SW 1271 (cell line): ENCODE results near the gene SLX1A.
"Not testable (repeated sequence)": the region's sequence is repeated elsewhere in the genome, so short reads cannot be mapped to it uniquely, and the experiment has no call there.

Source experiments
- DNase-seq, 2 experiments: peaks; one replicate each; lab custom pipeline; 2025; lab: John Stamatoyannopoulos, UW

SLX1A gene

DNA sequence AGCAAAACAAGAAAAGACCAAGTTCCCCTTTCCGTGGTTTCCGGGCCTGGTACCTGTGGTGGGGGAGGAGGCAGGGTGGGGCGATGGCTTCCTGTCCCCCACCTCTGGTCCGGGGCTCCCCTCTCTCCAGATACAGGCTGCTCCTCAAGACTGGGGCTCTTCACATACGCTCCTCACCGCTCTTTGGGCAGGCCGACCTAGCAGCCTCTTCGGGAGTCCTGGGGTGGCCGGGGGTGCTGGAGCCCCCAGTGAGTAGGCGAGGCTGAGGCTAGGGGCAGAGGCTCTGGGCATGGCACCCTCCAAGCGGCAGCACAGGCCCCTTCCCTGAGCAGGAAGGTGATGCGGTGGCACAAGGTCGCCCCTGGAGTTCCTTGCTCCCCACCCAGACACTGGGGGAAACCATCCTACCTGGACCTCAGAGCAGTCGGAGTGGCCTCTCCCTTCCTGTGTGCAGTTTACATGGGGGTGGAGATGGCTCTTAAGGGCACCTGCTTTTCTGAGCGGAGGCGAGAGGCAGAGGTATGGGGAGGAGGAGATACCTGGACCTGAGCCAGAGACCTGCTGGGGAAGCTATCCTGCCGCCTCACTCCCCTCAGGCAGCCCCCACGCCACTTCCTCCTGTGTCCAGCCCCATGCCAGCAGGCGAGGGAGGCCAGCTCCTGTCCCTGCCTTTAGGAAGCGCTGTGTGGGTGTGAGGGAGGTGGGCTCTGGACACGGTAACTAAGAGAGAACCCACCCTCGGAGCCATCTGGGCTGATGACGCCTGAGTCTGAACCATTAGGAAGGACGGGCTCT, 9.4 kb upstream of the SLX1A start:
- DNase-seq = no peak

DNA sequence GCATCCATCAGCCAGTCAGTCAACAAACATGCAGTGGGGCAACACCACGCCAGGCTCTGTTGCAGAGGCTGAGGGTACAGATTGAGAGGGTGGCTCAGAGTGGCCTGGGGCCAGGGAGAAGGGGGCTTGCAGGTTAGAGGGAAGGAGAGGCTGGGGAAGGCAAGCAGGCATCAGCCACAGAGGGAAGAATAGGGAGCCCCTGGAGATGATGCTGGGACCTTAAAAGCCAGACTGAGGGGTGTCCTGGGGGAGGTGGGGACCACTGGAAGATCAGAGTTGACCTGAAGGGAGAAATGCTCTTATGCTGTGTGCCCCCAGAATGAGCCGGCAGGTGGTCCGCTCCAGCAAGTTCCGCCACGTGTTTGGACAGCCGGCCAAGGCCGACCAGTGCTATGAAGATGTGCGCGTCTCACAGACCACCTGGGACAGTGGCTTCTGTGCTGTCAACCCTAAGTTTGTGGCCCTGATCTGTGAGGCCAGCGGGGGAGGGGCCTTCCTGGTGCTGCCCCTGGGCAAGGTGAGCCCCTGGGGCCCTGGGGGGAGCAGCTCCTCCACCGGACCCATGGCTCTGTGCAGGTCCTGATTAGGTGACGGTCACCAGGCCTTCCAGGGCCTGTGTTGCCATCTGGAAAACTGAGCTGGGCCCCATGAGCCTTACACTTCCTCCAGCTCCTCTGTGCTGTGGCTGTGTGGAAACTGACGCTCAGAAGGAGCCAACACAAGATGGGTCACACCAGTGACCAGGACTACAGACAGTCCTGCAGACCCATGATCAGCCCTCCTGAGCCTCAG, 8.6 kb upstream of the SLX1A start:
- no peak for DNase-seq

DNA sequence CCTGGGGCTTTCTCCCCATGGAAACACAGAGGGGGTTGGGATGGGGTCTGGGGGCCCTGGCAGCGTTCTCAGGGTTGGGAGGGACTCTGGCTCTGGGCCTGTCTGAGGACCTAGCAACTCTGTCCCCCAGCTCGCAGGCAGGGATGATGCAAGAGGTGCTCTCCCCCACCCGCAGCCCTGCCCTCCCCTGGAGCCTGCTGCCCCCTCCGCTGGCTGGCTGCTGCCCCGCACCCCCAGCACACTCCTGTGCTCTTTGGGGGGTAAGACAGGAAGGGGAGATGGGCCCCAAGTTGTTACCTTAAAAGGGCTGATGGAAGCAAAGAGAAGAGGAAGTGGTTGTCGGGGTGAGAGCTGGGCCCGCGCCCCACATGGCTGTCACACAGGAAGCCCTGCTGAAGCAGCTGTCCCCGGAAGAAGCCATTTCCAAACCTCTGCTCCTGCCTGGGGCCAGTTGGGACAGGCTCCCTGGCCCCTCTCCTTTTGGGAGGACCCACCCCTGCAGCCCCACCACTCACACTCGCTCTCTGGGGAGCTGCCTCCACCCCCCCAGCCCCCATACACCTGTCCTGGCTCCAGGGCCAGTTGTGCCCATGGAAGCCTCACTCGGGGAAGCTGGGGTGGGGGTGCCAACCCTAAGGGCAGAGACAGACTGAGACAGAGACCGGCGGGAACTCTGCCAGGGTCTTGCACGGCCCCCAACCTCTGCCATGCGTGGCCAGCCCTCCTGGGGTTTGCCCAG, 7.8 kb upstream of the SLX1A start:
- DNase-seq = no peak

- DNase-seq = no peak
Observed at GRCh38 chr16:30186444-30186781, 7.3 kb upstream of the SLX1A start.

DNA sequence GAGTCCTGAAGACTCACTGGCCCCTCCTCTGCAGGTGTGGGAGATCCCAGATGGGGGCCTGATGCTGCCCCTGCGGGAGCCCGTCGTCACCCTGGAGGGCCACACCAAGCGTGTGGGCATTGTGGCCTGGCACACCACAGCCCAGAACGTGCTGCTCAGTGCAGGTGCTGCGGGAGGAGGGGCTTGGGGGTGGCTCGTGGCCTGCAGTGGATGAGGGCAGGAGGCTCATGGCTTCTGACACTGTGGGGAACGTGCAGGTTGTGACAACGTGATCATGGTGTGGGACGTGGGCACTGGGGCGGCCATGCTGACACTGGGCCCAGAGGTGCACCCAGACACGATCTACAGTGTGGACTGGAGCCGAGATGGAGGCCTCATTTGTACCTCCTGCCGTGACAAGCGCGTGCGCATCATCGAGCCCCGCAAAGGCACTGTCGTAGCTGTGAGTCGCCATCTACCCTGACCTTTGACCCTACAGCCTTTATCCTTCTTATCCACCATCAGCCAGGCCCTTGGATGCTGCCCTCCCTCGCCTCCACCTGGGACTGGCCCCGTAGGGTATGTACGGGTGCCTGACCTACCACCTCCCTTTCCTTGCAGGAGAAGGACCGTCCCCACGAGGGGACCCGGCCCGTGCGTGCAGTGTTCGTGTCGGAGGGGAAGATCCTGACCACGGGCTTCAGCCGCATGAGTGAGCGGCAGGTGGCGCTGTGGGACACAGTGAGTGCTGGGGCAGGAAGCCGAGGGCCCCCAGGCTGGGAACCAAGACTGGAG, 6.7 kb upstream of the SLX1A start:
- no peak for DNase-seq

DNA sequence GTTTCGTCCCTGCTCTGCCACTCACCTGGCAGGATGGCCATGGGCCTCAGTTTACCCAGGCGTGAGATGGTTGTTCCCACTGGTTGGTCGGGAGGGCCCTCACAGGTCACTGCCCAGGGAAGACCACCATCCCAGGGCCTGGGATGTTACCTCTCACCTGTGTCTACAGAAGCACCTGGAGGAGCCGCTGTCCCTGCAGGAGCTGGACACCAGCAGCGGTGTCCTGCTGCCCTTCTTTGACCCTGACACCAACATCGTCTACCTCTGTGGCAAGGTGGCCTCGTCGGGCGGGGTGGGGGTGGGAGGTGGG, 6.2 kb upstream of the SLX1A start:
- DNase-seq = no peak

GRCh38 chr16:30187971-30188561, 5.6 kb upstream of the SLX1A start:
- DNase-seq = no peak

GRCh38 chr16:30191158-30191557, 2.5 kb upstream of the SLX1A start:
- not testable (repeated sequence) for DNase-seq

- DNase-seq = not testable (repeated sequence)
Observed at GRCh38 chr16:30193098-30193497, 577 bp upstream of the SLX1A start.

DNA sequence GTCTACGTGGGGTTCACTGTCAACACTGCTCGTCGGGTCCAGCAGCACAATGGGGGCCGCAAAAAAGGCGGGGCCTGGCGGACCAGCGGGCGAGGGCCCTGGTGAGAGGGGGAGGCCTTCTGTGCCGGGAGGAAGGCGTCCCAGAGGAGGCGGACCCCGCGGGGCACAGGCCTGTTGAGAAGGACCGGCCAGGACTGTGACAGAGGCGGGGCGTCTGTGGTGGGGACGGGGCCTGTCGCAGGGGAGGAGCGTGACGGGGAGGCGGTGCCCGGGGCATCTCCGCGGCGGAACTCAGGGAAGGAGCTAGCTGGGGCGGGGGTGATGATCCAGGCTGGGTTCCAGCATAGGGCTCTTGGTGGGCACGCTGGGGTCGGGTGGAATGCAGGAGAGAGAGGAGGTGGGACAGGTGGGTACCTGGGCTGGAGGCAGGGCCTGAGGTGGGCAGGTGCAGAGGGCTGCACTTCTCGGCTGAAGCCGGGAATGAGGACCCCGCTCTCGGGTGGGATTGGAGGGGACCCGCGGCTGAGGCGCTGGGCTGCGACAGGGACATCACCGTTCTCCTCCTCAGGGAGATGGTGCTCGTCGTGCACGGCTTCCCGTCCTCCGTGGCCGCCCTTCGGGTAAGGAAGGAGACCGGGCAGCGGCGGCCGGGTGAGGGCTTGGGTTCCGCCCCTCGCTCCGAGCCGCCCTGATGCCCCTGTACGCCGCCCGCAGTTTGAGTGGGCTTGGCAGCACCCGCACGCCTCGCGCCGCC, 674 bp downstream of the SLX1A start:
- DNase-seq = not testable (repeated sequence)

- not testable (repeated sequence) for DNase-seq
Observed at GRCh38 chr16:30197001-30197400, 3.3 kb downstream of the SLX1A start.

GRCh38 chr16:30199049-30199448, 5.4 kb downstream of the SLX1A start, which contains the start of gene SULT1A3:
Gene SULT1A3 (plus strand): TSS chr16:30199255. CDS start chr16:30200729, 1,474 bp downstream.
- not testable (repeated sequence) for DNase-seq

DNA sequence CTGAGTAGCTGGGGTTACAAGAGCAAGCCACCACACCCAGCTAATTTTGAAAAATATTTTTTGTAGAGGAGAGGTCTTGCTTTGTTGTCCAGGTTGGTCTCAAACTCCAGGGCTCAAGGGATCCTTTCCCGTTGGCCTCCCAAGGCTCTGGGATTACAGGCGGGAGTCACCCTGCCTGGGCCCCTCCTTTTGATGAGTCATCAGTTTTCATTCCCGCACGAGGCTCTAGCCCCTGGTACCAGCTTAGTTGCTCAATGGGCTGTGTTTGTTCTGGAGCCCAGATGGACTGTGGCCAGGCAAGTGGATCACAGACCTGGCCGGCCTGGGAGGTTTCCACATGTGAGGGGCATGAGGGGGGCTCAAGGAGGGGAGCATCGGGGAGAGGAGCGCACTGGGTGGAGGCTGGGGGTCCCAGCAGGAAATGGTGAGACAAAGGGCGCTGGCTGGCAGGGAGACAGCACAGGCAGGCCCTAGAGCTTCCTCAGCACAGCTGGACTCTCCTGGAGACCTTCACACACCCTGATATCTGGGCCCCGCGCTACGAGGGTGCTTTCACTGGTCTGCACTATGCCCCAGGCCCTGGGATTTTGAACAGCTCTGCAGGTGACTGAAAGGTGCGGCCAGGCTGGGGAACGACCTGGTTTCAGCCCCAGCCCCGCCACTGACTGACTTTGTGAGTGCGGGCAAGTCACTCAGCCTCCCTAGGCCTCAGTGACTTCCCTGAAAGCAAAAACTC, 6.1 kb downstream of the SLX1A start:
- not testable (repeated sequence) for DNase-seq

DNA sequence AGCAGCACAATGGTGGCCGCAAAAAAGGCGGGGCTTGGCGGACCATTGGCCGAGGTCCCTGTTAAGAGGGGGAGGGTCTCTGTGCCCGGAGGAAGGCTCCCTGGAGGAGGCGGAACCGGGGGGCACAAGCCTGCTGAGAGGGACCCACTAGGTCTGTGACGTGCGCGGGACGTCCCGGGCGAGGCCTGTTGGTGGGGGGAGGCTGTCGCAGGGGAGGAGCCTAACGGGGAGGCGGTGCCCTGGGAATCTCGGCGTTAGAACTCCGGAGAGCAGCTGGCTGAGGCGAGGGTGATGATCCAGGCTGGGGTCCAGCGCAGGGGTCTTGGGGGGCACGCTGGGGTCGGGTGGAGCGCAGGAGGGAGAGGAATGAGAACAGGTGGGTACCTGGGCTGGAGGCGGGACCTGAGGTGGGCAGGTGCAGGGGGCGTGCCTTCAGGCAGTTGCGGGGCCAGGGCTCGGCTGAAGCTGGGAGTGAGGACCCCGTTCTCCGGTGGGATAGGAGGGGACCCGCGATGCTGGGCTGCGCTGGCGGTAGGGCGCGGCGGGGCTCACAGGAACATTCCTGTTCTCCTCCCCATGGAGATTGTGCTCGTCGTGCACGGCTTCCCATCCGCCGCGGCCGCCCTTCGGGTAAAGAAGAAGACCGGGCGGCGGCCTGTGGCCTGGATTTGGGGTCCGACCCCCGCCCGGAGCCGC, 12.0 kb downstream of the SLX1A start:
- DNase-seq = not testable (repeated sequence)

GRCh38 chr16:30206252-30206651, 12.6 kb downstream of the SLX1A start:
- DNase-seq = not testable (repeated sequence)

- DNase-seq = not testable (repeated sequence)
Observed at GRCh38 chr16:30207063-30207704, 13.5 kb downstream of the SLX1A start.

DNA sequence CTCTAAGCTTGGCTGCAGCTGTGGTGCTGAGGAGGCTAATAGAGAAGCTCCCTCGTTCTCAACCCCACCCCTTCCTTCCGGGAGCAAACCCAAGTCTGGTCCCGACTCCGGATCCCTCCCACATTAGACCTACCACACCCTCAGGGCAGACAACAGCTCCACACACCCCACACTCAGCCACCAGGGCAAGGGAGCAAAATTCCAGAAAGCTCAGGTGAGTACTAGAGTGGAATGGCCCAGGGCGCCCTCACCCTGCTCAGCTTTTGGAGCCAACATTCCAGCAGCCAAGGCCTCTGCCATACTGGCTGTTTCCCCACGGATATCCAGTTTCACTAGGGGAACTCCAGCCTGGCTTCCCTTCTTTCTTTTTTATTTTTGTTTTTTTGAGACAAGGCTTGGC, 15.4 kb downstream of the SLX1A start:
- DNase-seq = not testable (repeated sequence)

DNA sequence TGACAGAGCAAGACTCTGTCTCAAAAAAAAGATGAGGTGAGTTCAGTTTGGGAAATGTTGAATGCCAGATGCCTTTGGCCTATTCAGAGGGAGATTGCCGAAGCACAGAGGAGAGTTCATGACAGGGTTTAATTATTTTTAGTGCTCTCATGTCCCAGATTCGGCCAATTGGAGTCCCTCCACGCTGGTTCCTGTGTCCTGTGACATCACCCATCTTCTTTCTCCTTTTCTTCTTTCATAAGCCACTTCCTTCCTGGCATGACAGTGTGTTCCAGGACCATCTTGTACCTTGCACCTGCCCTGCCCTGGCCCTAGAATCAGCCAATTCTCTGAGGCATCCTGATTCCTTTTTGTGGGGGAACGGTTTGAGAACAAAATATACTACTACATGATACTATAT, 17.7 kb downstream of the SLX1A start:
- DNase-seq = not testable (repeated sequence)

GRCh38 chr16:30217082-30217481, 23.4 kb downstream of the SLX1A start:
- DNase-seq = not testable (repeated sequence)
